ENCODE data around the gene EPYC.

The EPYC gene

DNA sequence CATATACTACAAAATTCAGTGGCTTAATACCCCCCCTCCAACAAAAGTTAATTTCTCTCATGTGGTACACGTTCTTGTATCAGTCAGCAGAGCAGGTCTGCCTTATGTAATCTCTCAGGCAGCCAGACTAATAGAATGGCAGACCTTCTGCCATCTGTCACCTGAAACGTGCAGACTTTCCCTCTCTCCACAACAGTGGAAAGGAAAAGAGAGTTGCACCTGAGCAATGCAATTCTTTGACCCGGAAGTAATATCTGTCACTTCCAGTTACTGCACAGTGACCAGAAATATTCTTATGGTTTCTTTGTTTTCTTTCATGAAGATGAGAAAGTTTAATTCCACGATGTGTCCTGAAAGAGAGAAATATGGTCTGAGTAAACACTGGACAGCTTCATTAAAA is 38.6 kb upstream of the EPYC start:
- H2BK5ac ChIP-seq (ENCODE audit: low read length), result no peak overlapping the region
- H3K4me2 ChIP-seq (ENCODE audit: insufficient read depth, low read length, poor library complexity, severe bottlenecking), result no peak overlapping the region
- H3K4me1 ChIP-seq (ENCODE audit: control insufficient read depth in 2 of 2, insufficient read depth in 1 of 2, low read depth in 1 of 2, low read length in 2 of 2), result no peaks in the 10 kb centered on the region
- H2BK12ac ChIP-seq (ENCODE audit: low read length), result no peak overlapping the region
- H4K91ac ChIP-seq (ENCODE audit: low read depth, low read length, poor library complexity), result no peak overlapping the region
- H2AK5ac ChIP-seq (ENCODE audit: low read depth, low read length), result no peak overlapping the region
- H2AFZ ChIP-seq (ENCODE audit: low read length), result no peak overlapping the region
- WGBS, 2 donors (ENCODE audit: extremely low coverage in 2 of 2, insufficient read length in 2 of 2, insufficient replicate concordance in 1 of 2), result no CpG with 5 or more reads among the region's 4 CpGs
- no peak for DNase-seq (ENCODE audit: low spot score)
- H4K8ac ChIP-seq (ENCODE audit: low read depth, low read length), result no peak overlapping the region
- H3K4ac ChIP-seq (ENCODE audit: low read length), result no peak overlapping the region
- H3K9me3 ChIP-seq (replicated peaks in 1 of 2; ENCODE audit: control insufficient read depth in 2 of 2, insufficient read depth in 1 of 2, low read depth in 1 of 2, low read length in 2 of 2), result no peaks in the 10 kb centered on the region
- H3K18ac ChIP-seq (ENCODE audit: low read length), result no peak overlapping the region
- H3K14ac ChIP-seq (ENCODE audit: low read length), result no peak overlapping the region
- no peak overlapping the region for H3K4me3 ChIP-seq (ENCODE audit: low read length in 2 of 2)
- H3K36me3 ChIP-seq (replicated peaks in 1 of 2; ENCODE audit: control insufficient read depth in 2 of 2, insufficient read depth in 2 of 2, low read length in 2 of 2), result no peaks in the 10 kb centered on the region
- no peak overlapping the region for H3K9ac ChIP-seq (ENCODE audit: low read depth, low read length, poor library complexity)
- H2BK15ac ChIP-seq (ENCODE audit: low read length), result no peak overlapping the region
- no peaks in the 10 kb centered on the region for H3K27me3 ChIP-seq (ENCODE audit: control insufficient read depth in 3 of 3, insufficient read depth in 3 of 3, low read depth in 1 of 3, low read length in 3 of 3)
- no peak overlapping the region for H3K27ac ChIP-seq (replicated peaks; ENCODE audit: low read length)
- H3K23ac ChIP-seq (ENCODE audit: low read depth, low read length, poor library complexity), result no peak overlapping the region
- no peaks in the 10 kb centered on the region for H3K79me1 ChIP-seq (ENCODE audit: low read depth, low read length)
- no peak overlapping the region for H2BK120ac ChIP-seq (ENCODE audit: low read depth, low read length)

DNA sequence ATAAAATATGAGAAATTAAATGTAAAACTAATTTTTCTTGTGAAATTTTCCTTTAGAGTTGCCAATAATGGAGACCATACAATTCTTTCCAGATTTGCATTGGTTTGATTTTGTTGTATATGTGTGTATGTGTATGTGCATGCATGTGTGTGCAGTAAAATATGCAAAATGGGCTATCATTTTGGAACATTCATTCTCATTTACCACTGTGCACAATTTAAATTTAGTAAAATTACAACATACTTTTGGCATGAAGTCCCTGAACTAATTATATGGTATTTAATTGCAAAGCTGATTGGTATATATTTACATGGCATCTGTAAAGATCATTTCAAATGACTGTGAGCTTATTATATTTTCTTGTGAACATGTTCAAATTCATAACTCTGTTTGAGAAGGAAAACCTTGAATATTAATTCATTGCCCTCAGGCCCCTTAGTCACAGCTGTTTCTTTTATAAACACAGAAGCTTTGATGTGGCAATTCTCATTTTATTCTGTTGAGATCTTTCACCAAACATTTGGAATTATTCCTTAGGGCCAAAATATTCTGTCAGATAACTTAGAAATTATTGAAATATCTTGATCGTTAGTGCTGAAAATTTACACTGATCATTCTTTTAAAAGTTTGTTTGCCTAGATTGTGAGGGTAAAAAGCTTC is 35.5 kb upstream of the EPYC start:
- Histone ChIP-seq H3K36me3 (replicated peaks in 1 of 2; ENCODE audit: control insufficient read depth in 2 of 2, insufficient read depth in 2 of 2, low read length in 2 of 2) (no peaks in the 10 kb centered on the region), H4K91ac (ENCODE audit: low read depth, low read length, poor library complexity) (no peak overlapping the region), H3K27me3 (ENCODE audit: control insufficient read depth in 3 of 3, insufficient read depth in 3 of 3, low read depth in 1 of 3, low read length in 3 of 3) (no peaks in the 10 kb centered on the region), H4K8ac (ENCODE audit: low read depth, low read length) (no peak overlapping the region), H3K79me1 (ENCODE audit: low read depth, low read length) (no peaks in the 10 kb centered on the region), H3K4me2 (ENCODE audit: insufficient read depth, low read length, poor library complexity, severe bottlenecking) (no peak overlapping the region), H3K9me3 (replicated peaks in 1 of 2; ENCODE audit: control insufficient read depth in 2 of 2, insufficient read depth in 1 of 2, low read depth in 1 of 2, low read length in 2 of 2) (no peaks in the 10 kb centered on the region), H3K18ac (ENCODE audit: low read length) (no peak overlapping the region), H3K4me3 (ENCODE audit: low read length in 2 of 2) (no peak overlapping the region), H2AFZ (ENCODE audit: low read length) (no peak overlapping the region), H3K4ac (ENCODE audit: low read length) (no peak overlapping the region), H3K9ac (ENCODE audit: low read depth, low read length, poor library complexity) (no peak overlapping the region), H2BK12ac (ENCODE audit: low read length) (no peak overlapping the region), H2BK120ac (ENCODE audit: low read depth, low read length) (no peak overlapping the region), H2BK15ac (ENCODE audit: low read length) (no peak overlapping the region), H3K27ac (replicated peaks; ENCODE audit: low read length) (no peak overlapping the region), H3K14ac (ENCODE audit: low read length) (no peak overlapping the region), H3K23ac (ENCODE audit: low read depth, low read length, poor library complexity) (no peak overlapping the region), H2AK5ac (ENCODE audit: low read depth, low read length) (no peak overlapping the region), H3K4me1 (ENCODE audit: control insufficient read depth in 2 of 2, insufficient read depth in 1 of 2, low read depth in 1 of 2, low read length in 2 of 2) (no peaks in the 10 kb centered on the region), H2BK5ac (ENCODE audit: low read length) (no peak overlapping the region)
- no CpG with 5 or more reads among the region's 1 CpG for WGBS, 2 donors (ENCODE audit: extremely low coverage in 2 of 2, insufficient read length in 2 of 2, insufficient replicate concordance in 1 of 2)
- DNase-seq (ENCODE audit: low spot score), result no peak

DNA sequence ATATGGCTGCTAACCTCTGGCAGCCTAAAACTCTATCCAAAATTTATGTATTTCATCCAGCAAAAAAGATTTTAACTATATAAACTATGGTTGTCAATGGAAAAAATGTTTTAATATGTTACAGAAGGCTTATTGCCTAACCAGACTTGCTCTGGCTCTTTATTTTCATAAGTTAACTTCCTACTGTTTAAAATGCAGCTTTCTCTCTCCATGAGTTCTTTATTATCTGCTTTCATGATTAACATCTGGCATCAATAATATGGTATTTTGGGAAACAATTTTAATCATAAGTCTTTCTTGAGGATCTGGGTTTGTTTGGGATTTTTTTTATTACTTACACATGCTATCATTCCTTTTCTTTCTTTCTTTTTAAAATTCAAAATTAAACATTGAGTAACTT is 32.5 kb upstream of the EPYC start:
- Histone ChIP-seq H3K27me3 (ENCODE audit: control insufficient read depth in 3 of 3, insufficient read depth in 3 of 3, low read depth in 1 of 3, low read length in 3 of 3) (no peaks in the 10 kb centered on the region), H2BK120ac (ENCODE audit: low read depth, low read length) (no peak overlapping the region), H3K4me3 (ENCODE audit: low read length in 2 of 2) (no peak overlapping the region), H2AK5ac (ENCODE audit: low read depth, low read length) (no peak overlapping the region), H4K91ac (ENCODE audit: low read depth, low read length, poor library complexity) (no peak overlapping the region), H3K9me3 (replicated peaks in 1 of 2; ENCODE audit: control insufficient read depth in 2 of 2, insufficient read depth in 1 of 2, low read depth in 1 of 2, low read length in 2 of 2) (no peaks in the 10 kb centered on the region), H3K4ac (ENCODE audit: low read length) (no peak overlapping the region), H3K9ac (ENCODE audit: low read depth, low read length, poor library complexity) (no peak overlapping the region), H3K4me2 (ENCODE audit: insufficient read depth, low read length, poor library complexity, severe bottlenecking) (no peak overlapping the region), H3K36me3 (replicated peaks in 1 of 2; ENCODE audit: control insufficient read depth in 2 of 2, insufficient read depth in 2 of 2, low read length in 2 of 2) (no peaks in the 10 kb centered on the region), H3K23ac (ENCODE audit: low read depth, low read length, poor library complexity) (no peak overlapping the region), H3K18ac (ENCODE audit: low read length) (no peak overlapping the region), H3K79me1 (ENCODE audit: low read depth, low read length) (no peaks in the 10 kb centered on the region), H3K14ac (ENCODE audit: low read length) (no peak overlapping the region), H3K27ac (replicated peaks; ENCODE audit: low read length) (no peak overlapping the region), H2BK15ac (ENCODE audit: low read length) (no peak overlapping the region), H2AFZ (ENCODE audit: low read length) (no peak overlapping the region), H2BK12ac (ENCODE audit: low read length) (no peak overlapping the region), H2BK5ac (ENCODE audit: low read length) (no peak overlapping the region), H3K4me1 (ENCODE audit: control insufficient read depth in 2 of 2, insufficient read depth in 1 of 2, low read depth in 1 of 2, low read length in 2 of 2) (no peaks in the 10 kb centered on the region), H4K8ac (ENCODE audit: low read depth, low read length) (no peak overlapping the region)
- no peak for DNase-seq (ENCODE audit: low spot score)

DNA sequence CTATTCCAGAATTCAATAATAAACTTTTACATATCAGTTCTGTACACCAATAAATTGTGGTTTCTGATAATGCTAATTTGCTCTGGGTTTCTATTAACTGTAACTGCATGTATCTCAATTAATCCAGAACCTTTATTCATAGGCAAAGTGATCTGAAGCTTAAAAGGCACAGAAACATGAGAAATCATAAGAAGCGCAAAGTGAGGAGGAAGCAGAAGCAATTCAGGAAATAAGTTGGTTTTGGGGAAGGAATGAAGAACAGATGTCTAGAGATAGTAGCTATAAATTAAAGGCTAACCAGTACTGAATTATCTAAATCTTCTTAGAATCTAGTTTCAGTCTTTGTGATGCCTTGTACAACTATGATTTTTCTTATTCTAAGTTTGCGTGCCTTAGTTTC is 28.5 kb upstream of the EPYC start:
- no peak overlapping the region for H3K4me3 ChIP-seq (ENCODE audit: low read length in 2 of 2)
- H3K4ac ChIP-seq (ENCODE audit: low read length), result no peak overlapping the region
- no peaks in the 10 kb centered on the region for H3K36me3 ChIP-seq (replicated peaks in 1 of 2; ENCODE audit: control insufficient read depth in 2 of 2, insufficient read depth in 2 of 2, low read length in 2 of 2)
- no CpG with 5 or more reads among the region's 2 CpGs for WGBS, 2 donors (ENCODE audit: extremely low coverage in 2 of 2, insufficient read length in 2 of 2, insufficient replicate concordance in 1 of 2)
- no peak overlapping the region for H3K18ac ChIP-seq (ENCODE audit: low read length)
- no peaks in the 10 kb centered on the region for H3K4me1 ChIP-seq (ENCODE audit: control insufficient read depth in 2 of 2, insufficient read depth in 1 of 2, low read depth in 1 of 2, low read length in 2 of 2)
- no peak overlapping the region for H2AK5ac ChIP-seq (ENCODE audit: low read depth, low read length)
- H2AFZ ChIP-seq (ENCODE audit: low read length), result no peak overlapping the region
- H2BK15ac ChIP-seq (ENCODE audit: low read length), result no peak overlapping the region
- no peaks in the 10 kb centered on the region for H3K9me3 ChIP-seq (replicated peaks in 1 of 2; ENCODE audit: control insufficient read depth in 2 of 2, insufficient read depth in 1 of 2, low read depth in 1 of 2, low read length in 2 of 2)
- H3K14ac ChIP-seq (ENCODE audit: low read length), result no peak overlapping the region
- H4K8ac ChIP-seq (ENCODE audit: low read depth, low read length), result no peak overlapping the region
- no peak overlapping the region for H3K9ac ChIP-seq (ENCODE audit: low read depth, low read length, poor library complexity)
- H4K91ac ChIP-seq (ENCODE audit: low read depth, low read length, poor library complexity), result no peak overlapping the region
- no peak overlapping the region for H2BK12ac ChIP-seq (ENCODE audit: low read length)
- DNase-seq (ENCODE audit: low spot score), result no peak
- no peak overlapping the region for H2BK120ac ChIP-seq (ENCODE audit: low read depth, low read length)
- H3K27ac ChIP-seq (replicated peaks; ENCODE audit: low read length), result no peak overlapping the region
- H2BK5ac ChIP-seq (ENCODE audit: low read length), result no peak overlapping the region
- no peaks in the 10 kb centered on the region for H3K27me3 ChIP-seq (ENCODE audit: control insufficient read depth in 3 of 3, insufficient read depth in 3 of 3, low read depth in 1 of 3, low read length in 3 of 3)
- H3K23ac ChIP-seq (ENCODE audit: low read depth, low read length, poor library complexity), result no peak overlapping the region
- H3K4me2 ChIP-seq (ENCODE audit: insufficient read depth, low read length, poor library complexity, severe bottlenecking), result no peak overlapping the region
- H3K79me1 ChIP-seq (ENCODE audit: low read depth, low read length), result no peaks in the 10 kb centered on the region
